Activated CD4-positive, CD25-positive, alpha-beta regulatory T cell treated with anti-CD3 and anti-CD28 coated beads, Interleukin-2, amount 50 U/mL, for 24 hours (primary cell): Measurements from ENCODE around the gene POU3F1.

Source experiments
- ATAC-seq, 2 donors: fragments of 150-1000 bp; cut with Tn5 transposase; one replicate each; pipeline ENCODE4 v1.10.0; 2021; ENCODE audit warnings: mild to moderate bottlenecking in 1 of 2, moderate library complexity in 1 of 2

The POU3F1 gene

GRCh38 chr1:38004284-38005108, 42.1 kb downstream of the POU3F1 start:
- peak; percentile 30 to 32 for ATAC-seq

- ATAC-seq = peak in 1 of 2 donors; percentile 4
These were observed 43.0 kb downstream of the POU3F1 start for GRCh38 chr1:38003261-38004250.

DNA sequence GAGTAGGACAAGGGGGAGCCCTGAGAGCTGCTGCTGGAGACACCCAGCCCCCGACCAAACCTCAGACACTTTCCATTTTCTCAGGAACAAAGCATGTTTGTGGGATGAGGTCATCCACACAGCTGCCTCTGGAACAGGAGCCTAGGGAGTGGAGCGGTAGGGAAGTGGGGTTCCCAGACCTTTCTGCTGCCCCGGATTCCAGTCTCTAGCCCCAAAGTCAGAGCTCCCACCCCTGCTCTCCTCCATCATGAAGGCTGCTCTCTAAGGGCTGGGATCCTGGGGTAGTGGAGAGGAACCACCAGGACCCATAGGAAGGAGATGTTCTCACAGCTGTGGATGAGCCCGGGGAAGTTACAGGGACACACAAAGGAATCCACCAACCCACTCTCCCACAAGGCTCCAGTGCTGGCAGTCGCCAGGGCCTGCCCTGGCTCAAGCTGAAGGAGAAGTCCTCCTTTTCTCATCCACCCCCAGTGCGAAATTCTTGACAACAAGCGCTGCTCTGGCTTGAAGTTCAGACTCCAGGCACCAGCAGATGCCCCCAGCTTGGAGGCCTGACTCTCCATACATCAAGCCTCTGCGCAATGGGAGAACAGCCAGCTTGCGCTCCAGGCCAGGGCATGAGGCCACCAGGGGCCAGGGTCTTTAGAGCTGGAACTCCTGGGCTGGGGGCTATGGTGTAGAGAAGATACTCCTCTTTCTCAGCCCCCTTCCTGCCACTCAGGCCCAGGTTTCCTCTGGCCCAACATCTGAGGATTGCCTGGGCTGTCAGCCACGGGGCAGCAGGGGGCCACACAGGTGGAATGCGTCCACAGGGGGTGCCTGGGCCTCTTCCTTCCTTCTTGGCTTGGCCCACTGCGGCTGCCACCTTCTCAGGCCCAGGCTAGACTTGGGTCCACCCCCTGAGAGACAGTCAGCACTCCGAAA, 45.8 kb downstream of the POU3F1 start:
- no peak for ATAC-seq

- ATAC-seq = no peak
These were observed 46.4 kb downstream of the POU3F1 start for GRCh38 chr1:38000233-38000528.

- ATAC-seq = no peak
These were observed 47.0 kb downstream of the POU3F1 start for GRCh38 chr1:37999430-38000232.

- ATAC-seq = no peak
These were observed 47.6 kb downstream of the POU3F1 start for GRCh38 chr1:37998913-37999429.

DNA sequence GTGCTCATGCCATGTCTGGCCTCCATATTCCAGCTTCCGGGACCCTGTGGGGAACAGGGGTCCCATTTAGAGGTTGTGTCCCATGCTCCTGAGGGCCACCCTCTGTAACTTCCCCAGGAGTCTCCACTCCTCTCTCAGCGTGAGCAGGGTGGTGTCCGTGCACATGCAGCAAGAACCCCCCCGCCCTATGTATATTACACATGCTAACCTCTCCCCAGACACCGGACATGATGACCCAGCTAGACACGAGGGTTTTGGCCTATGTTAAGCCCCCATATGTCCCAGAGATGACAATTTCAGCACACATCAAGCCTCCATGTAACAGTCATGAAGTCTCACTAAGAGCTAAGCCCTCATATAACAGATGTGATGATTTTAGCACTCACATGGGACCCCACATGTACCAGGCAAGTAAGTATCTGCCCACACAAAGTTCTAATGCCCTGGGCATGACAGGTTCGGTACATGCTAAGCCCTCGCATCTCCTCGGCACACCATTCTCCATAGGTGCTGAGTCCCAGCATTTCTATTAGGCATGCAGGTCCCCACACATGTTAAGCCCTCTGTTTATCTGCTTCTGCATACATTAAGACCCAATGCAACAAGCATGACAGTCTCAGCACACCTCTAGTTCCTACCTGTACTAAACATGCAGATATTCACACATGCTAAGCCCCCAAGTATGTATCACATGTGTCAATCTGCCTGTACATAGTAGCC, 48.3 kb downstream of the POU3F1 start:
- no peak for ATAC-seq

GRCh38 chr1:37997256-37998088, 49.1 kb downstream of the POU3F1 start:
- ATAC-seq = no peak

- ATAC-seq = peak; percentile 38 to 81
These were observed 50.7 kb downstream of the POU3F1 start for GRCh38 chr1:37995751-37996345.

- peak in 1 of 2 donors; percentile 7 for ATAC-seq
These were observed 51.6 kb downstream of the POU3F1 start for GRCh38 chr1:37994886-37995566.
